GM12864 (cell line): ENCODE data around the gene ITIH3.

Source experiments
- DNase-seq: peaks from one replicate; pipeline ENCODE4 v3.0.0-alpha.2; 2011; ENCODE audit warnings: low read depth
- H3K4me3 ChIP-seq: 2 replicates; pipeline ENCODE4 v1.5.1; 2011; ENCODE audit warnings: mild to moderate bottlenecking, low read depth, low read length, control low read depth
- CTCF ChIP-seq: IDR thresholded peaks from 2 replicates; pipeline ENCODE4 v1.5.1; 2011; ENCODE audit warnings: low read depth, mild to moderate bottlenecking, moderate library complexity, low read length, control low read depth, inconsistent platforms; ENCODE audit errors: missing control alignments

The ITIH3 gene

GRCh38 chr3:52779837-52780585 is 14.6 kb upstream of the ITIH3 start:
- TF ChIP-seq CTCF = no peak
- no peak for DNase-seq
- H3K4me3 ChIP-seq = no peak overlapping the region

- no peak for TF ChIP-seq CTCF
- H3K4me3 ChIP-seq = no peak overlapping the region
Observed at GRCh38 chr3:52781741-52782140, 12.9 kb upstream of the ITIH3 start.

GRCh38 chr3:52782412-52783210 is 12.0 kb upstream of the ITIH3 start:
- H3K4me3 ChIP-seq = no peak overlapping the region
- no peak for TF ChIP-seq CTCF
- DNase-seq = no peak

More at GRCh38 chr3:52781741-52782140, 12.9 kb upstream of the ITIH3 start:
- DNase-seq = no peak

- no peak overlapping the region for H3K4me3 ChIP-seq
- no peak for DNase-seq
- TF ChIP-seq CTCF = no peak
Observed at GRCh38 chr3:52783211-52783555, 11.4 kb upstream of the ITIH3 start.

GRCh38 chr3:52784021-52784621 is 10.5 kb upstream of the ITIH3 start:
- no peak for TF ChIP-seq CTCF
- DNase-seq = no peak
- H3K4me3 ChIP-seq = no peak overlapping the region

GRCh38 chr3:52784931-52785590 is 9.5 kb upstream of the ITIH3 start:
- TF ChIP-seq CTCF = no peak
- DNase-seq = no peak
- H3K4me3 ChIP-seq = no peak overlapping the region
